Measurements from ENCODE around the gene DENND11.

The DENND11 gene

DNA sequence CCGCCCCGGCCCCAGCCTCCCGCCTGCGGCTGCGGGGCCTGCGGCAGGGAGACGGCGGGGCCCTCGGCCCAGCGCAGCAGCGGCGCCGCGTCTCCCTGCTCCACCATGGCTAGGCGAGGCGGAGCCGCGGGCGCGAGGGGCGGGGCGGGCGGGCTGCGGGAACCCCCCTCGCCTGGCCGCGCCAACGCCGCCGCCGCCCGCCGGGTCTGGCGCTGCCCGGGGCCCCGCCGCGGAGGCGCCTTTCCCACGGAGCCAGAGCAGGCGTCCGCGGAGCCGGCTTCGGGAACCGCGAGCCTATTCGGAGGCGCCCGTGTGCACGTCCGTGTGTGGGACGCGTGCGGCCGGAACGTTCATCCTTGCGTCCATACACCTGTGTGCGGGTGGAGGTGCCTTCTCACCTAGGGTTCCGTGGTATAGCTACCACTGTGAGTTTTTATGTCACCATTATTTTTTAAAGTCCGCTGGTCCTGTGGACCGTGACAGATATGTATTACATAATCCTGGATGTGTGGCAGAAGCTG lies at the start of gene DENND11:
DENND11 (minus strand) TSS at position 120 of the 521 bp plus-strand sequence; CDS start at position 107, 13 bp downstream.
- no peak for DNase-seq

DNA sequence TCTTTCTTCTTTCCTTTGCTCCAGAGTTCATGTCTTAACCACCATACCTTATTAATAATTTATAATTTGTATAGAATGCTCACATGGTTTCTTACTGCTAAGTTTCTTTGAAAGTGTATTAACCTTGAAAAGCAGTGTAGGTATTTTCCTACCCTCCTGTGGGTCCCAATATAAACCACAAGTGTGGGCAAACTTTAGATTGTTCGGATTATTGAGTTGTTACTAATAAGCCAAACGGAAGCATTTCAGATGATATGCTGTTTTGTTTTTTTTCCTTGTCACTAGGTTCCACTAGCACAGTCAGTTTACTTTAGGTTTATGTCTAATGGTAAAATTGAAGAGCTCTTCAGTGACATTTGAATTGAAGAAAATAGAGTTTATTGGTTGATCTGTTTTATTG lies 46.4 kb upstream of the DENND11 start:
- DNase-seq = no peak

GRCh38 chr7:141744131-141744530 lies 42.2 kb upstream of the DENND11 start:
- DNase-seq = no peak

DNA sequence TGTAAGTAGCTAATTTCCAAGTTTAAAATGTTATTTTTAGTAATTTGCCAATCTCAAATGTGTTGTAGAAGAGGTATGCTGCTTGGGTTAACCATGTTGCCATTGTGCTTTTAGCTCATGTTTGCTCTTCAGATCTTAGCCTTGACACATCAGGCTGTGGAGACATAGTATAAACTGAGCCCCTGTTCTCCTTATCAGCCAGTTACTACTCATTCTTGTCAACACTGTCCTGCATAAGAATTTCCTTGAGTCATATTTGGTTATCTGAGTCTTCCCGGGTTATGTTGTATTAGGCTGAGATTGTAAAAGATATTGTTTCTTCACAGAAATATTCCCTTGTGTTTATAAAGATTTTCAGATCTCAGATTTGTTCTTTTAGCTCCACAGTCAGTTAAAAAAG lies 40.3 kb upstream of the DENND11 start:
- no peak for DNase-seq

- no peak for DNase-seq
Measured at GRCh38 chr7:141739250-141739649, 37.3 kb upstream of the DENND11 start.

DNA sequence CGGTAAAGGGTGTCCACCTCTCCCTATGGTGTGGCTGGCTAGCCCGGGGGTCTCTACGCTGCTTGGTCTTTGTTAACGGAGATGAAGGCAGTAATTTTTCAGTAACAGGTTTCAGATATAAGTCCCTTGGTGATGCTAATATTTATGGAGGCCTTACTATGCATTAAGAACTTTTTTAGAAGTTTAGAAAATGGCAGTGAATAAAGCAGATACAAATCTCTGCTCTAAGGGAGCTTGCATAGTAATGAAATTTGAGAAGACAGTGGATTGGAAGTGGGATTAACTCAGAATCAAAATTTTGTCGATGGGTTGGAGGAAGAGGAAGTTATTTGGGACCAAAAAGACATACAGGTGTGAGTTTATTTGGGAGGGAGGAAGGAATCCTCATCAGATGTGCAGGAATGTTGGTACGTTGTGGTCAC lies 36.6 kb upstream of the DENND11 start:
- no peak for DNase-seq

GRCh38 chr7:141737836-141738591 lies 36.0 kb upstream of the DENND11 start, which contains the start of gene SSBP1:
Gene SSBP1, plus strand, starts transcription at chr7:141738358. Its CDS starts 809 bp downstream, at chr7:141739167.
- DNase-seq = peak; percentile 99

DNA sequence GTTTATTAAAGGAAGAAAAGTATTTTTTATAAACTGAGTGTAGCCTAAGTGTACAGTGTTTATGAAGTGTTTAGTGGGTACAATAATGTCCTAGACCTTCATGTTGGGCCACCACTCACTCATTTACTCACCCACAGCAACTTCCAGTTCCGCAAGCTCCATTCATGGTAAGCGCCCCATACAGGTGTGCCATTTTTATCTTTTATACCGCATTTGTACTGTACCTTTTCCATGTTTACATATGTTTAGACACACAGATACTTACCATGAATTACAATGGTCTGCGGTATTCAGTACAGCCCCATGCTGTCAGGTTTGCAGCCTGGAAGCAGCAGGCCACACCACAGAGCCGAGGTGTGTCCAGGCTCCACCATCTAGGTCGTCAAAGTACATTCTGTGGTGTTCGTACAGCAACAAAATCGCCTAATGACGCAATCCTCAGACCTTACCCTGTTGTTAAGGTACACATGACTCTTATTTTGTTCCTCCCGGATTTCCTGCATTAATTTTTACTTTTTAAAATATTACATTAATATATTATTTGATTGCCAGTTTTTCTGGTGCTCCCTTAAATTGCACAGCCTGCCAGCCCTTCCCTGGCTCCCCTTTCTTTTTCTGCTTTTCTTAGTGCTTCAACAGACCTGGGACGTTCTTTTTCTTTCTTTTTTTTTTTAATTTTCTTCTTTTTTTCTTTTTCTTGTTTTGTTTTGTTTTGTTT lies 35.3 kb upstream of the DENND11 start:
- no peak for DNase-seq

GRCh38 chr7:141731476-141732149 lies 29.6 kb upstream of the DENND11 start:
- no peak for DNase-seq

DNA sequence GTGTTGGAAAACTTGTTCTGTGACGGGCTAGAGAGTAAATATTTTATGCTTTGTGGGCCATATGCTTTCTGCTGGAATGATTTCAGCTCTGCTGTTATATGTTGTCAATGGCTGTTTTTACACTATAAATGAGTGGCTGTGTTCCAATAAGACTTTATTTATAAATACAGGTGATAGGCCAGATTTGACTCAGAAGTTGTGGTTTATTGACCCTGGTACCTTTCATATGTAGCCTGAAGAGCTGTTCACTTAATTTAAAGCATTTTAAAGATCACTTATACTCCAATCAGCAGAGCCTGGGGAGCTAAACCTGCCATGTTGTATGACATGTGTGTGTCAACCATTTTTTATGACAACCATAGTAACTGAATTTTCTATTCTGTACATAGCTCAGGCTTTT lies 27.1 kb upstream of the DENND11 start:
- no peak for DNase-seq

DNA sequence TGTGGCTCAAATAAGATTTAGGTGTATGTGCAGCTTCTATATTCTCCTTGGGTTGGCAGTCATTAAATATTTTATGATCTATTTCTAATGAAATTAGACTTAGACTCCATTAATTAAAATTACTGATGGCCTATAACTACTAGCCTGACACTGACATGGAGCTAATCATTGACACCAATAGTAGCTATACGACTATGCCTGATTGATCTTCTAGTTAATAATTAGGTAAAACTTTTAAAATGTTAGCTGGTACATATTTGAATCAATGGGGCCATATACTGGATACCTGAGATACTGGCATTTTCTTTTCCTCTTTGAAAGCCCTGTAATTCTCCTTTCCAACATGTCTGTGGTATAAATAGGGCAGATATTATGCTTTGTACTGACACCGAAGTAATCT lies 20.6 kb upstream of the DENND11 start:
- DNase-seq = no peak

DNA sequence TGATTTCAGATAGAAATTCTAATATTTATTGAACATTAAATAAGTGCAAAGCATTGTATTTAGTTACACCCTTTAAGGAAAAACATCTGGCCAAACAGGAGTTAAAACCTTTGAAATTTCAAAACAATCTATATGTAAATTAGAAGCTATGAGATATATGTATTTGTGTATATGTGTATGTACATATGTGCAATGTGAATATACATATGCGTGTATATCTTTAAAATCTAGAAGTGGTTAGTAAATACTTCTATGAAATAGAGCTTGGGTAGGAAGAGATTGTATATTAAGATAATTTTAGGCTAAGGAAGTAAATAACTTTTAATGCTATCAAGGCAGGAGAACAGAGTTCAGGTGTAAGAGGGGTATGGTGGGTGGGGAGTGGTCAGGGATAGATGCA lies 15.5 kb upstream of the DENND11 start:
- no peak for DNase-seq

GRCh38 chr7:141715794-141716689 lies 14.1 kb upstream of the DENND11 start:
- DNase-seq = no peak

GRCh38 chr7:141715018-141715417 lies 13.1 kb upstream of the DENND11 start:
- no peak for DNase-seq

DNA sequence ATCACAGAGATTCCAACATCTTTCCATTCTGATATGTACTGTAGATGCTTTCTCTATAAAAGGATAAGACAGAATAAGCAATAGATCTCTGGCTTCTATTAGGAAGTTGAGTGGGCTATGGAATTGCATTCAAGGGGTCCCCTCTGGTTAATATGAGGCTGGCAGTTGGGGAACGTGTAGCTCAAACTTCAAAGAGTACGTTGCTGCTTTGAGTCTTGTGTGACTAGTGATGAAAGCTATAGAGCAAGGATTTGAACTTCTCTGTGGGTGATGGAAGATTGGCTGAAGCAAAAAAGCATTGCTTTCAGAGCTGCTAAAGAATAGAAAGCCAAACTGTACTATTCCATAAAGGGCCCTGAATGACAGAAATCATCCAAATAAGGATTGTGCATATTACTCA lies 12.6 kb upstream of the DENND11 start:
- no peak for DNase-seq

DNA sequence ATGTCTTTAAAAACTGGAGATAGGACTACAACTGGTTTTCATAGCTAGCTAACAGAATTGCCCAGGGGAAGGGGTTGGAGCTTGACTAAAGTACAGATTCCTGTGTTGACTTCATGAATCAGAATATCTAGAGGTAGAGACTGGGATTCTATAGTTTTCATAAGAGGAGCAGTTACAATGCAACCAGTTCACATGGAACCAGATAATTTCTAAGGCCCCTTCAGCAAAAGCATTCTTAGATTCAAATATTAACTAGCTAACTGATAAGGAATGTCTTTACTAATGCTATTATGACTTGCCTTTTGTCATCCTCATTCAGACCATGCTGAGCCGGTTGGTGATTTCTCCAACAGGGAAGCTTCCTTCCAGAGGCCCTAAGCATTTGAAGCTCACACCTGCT lies 11.9 kb upstream of the DENND11 start:
- no peak for DNase-seq

DNA sequence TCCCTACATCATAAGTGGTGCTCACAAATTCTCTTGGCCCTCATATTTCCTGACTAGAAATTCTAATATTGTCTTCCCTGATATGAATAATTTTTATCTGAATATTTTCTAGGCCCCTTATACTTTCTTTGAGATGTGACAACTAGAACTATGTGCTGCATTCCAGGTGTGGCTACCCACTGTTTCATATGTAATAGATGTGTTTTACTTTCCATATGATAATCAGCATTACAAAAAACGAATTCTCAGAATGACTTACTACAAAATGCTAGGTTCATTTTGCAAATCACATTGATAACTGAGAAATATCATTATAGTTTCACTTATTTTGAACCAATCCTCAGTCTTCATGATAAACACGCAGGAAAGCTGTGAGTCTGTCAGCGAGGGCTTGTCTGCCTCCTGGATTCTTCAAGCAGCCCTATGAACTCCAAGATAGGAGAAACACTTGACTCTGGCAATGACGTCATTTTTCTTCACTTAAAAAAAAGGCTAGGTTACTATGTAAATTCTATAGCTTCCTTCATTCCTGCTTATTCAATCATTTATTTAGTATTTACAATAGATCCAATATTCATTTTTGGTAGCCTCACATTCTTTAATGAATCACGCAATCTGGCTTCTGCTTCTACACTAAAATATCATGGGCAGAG lies 10.8 kb upstream of the DENND11 start:
- DNase-seq = no peak

GRCh38 chr7:141710301-141710700 lies 8.3 kb upstream of the DENND11 start:
- no peak for DNase-seq

- no peak for DNase-seq
Measured at GRCh38 chr7:141709749-141710148, 7.8 kb upstream of the DENND11 start.

GRCh38 chr7:141709318-141709717 lies 7.4 kb upstream of the DENND11 start:
- DNase-seq = no peak

DNA sequence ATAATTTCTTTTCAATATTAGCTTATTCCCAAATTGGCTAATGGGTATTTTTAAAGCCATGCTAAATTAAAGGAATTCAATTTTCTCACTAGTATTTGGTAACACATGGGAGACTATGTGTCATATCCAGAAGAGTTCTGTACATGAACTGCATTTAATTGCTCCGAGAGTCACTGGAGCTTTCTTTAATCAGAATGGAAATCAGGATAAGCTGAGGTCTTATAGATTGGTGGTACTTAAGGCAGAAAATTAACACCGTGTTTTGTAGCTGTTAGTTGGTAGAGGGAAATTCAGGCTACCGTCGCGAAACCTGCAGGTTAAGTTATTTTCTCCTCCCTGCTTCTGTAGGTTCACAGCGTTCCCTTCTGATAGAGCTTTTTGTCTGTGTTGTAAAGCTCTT lies 6.4 kb upstream of the DENND11 start, which contains the start of gene WEE2:
WEE2 (plus strand) TSS at position 3 of the 400 bp plus-strand sequence. CDS start 406 bp downstream, outside the sequence.
- DNase-seq = no peak

Measured in DMS 273 treated with DMSO at 0.1 percent for 48 hours (cell line).